Lung microvascular endothelial cell (primary cell): ENCODE measurements around the gene GOLGA6L6. TPM values are rescaled to one million over a fixed set of nuclear protein-coding genes. Genes with fewer than 3 reads are reported as not detected.
A peak's percentile ranks its signal among the peaks of the same experiment; 100 is the strongest.
"Not testable (repeated sequence)": the region's sequence is repeated elsewhere in the genome, so short reads cannot be mapped to it uniquely, and the experiment has no call there.

Experiments used
- DNase-seq, 2 donors: peaks; one replicate each; pipeline versions ENCODE4 v3.0.0 to v3.0.0-alpha.2; 2010; ENCODE audit warnings: low read depth in 2 of 2
- total RNA-seq: library from RNA; depleted of rRNA; stranded (reverse); fragments of >200 nt; gene quantifications from 2 replicates; pipeline ENCODE4 v1.2.1, GENCODE V29; 2014

The GOLGA6L6 gene
- not detected in 2 replicates for total RNA-seq

- not testable (repeated sequence) for DNase-seq
Observed at GRCh38 chr15:20541700-20542099, at the start of gene GOLGA6L6. Gene GOLGA6L6, minus strand, starts transcription at chr15:20541800. Its CDS starts 91 bp downstream, at chr15:20541709.

GRCh38 chr15:20590069-20590468, 48.5 kb upstream of the GOLGA6L6 start:
- not testable (repeated sequence) for DNase-seq

GRCh38 chr15:20586821-20587220, 45.2 kb upstream of the GOLGA6L6 start:
- DNase-seq = not testable (repeated sequence)

- not testable (repeated sequence) for DNase-seq
Observed at GRCh38 chr15:20582726-20583115, 41.1 kb upstream of the GOLGA6L6 start.

- not testable (repeated sequence) for DNase-seq
Observed at GRCh38 chr15:20582109-20582725, 40.6 kb upstream of the GOLGA6L6 start.

GRCh38 chr15:20581261-20582108, 39.9 kb upstream of the GOLGA6L6 start:
- DNase-seq = not testable (repeated sequence)

GRCh38 chr15:20579662-20580061, 38.1 kb upstream of the GOLGA6L6 start:
- not testable (repeated sequence) for DNase-seq

- DNase-seq = not testable (repeated sequence)
Observed at GRCh38 chr15:20551289-20551688, 9.7 kb upstream of the GOLGA6L6 start.

GRCh38 chr15:20505926-20506658, 35.5 kb downstream of the GOLGA6L6 start:
- not testable (repeated sequence) for DNase-seq

GRCh38 chr15:20502839-20503238, 38.8 kb downstream of the GOLGA6L6 start:
- not testable (repeated sequence) for DNase-seq

GRCh38 chr15:20501512-20502222, 39.9 kb downstream of the GOLGA6L6 start:
- DNase-seq = not testable (repeated sequence)

- peak in 1 of 2 donors; percentile 28 for DNase-seq
Observed at GRCh38 chr15:20497781-20498180, 43.8 kb downstream of the GOLGA6L6 start.

- DNase-seq = not testable (repeated sequence)
Observed at GRCh38 chr15:20493035-20493434, 48.6 kb downstream of the GOLGA6L6 start.

GRCh38 chr15:20492598-20492997, 49.0 kb downstream of the GOLGA6L6 start:
- DNase-seq = not testable (repeated sequence)

GRCh38 chr15:20489320-20489719, 52.3 kb downstream of the GOLGA6L6 start:
- not testable (repeated sequence) for DNase-seq
